ENCODE data around the gene PALLD.

PALLD gene

GRCh38 chr4:168527560-168527959 is 30.7 kb downstream of the PALLD start:
- H3K27ac Mint-ChIP-seq: no peak overlapping the region
- H3K36me3 Mint-ChIP-seq: no peaks in the 10 kb centered on the region
- no peaks in the 10 kb centered on the region for H3K9me3 Mint-ChIP-seq
- no peak overlapping the region for H3K4me3 Mint-ChIP-seq
- ATAC-seq (replicated peaks): no peak
- DNase-seq: no peak
- no peaks in the 10 kb centered on the region for H3K4me1 Mint-ChIP-seq
- H3K27me3 Mint-ChIP-seq: peaks cover 0 to 6% of the 10 kb centered on the region in 2 donors

GRCh38 chr4:168528131-168528949 is 31.5 kb downstream of the PALLD start:
- no peaks in the 10 kb centered on the region for H3K36me3 Mint-ChIP-seq
- H3K4me1 Mint-ChIP-seq: no peaks in the 10 kb centered on the region
- no peak for ATAC-seq (replicated peaks)
- peaks cover 0 to 6% of the 10 kb centered on the region in 2 donors for H3K27me3 Mint-ChIP-seq
- no peak overlapping the region for H3K27ac Mint-ChIP-seq
- DNase-seq: no peak
- no peak overlapping the region for H3K4me3 Mint-ChIP-seq
- H3K9me3 Mint-ChIP-seq: no peaks in the 10 kb centered on the region

- no peaks in the 10 kb centered on the region for H3K4me1 Mint-ChIP-seq
- no peaks in the 10 kb centered on the region for H3K36me3 Mint-ChIP-seq
- peaks cover 0 to 6% of the 10 kb centered on the region in 2 donors for H3K27me3 Mint-ChIP-seq
- no peak for ATAC-seq (replicated peaks)
- no peak overlapping the region for H3K4me3 Mint-ChIP-seq
- no peak overlapping the region for H3K27ac Mint-ChIP-seq
- no peak for DNase-seq
- H3K9me3 Mint-ChIP-seq: no peaks in the 10 kb centered on the region
Measured at GRCh38 chr4:168529257-168529656, 32.4 kb downstream of the PALLD start.

- Mint-ChIP-seq H3K4me3 (no peak overlapping the region), H3K36me3 (no peaks in the 10 kb centered on the region), H3K27ac (no peak overlapping the region), H3K27me3 (peaks cover 3 to 8% of the 10 kb centered on the region in 2 donors), H3K4me1 (no peaks in the 10 kb centered on the region), H3K9me3 (no peaks in the 10 kb centered on the region)
- DNase-seq (no peak), ATAC-seq (replicated peaks) (no peak)
Measured at GRCh38 chr4:168531305-168531704, 34.5 kb downstream of the PALLD start.

GRCh38 chr4:168534535-168534934 is 37.7 kb downstream of the PALLD start:
- H3K4me1 Mint-ChIP-seq: no peaks in the 10 kb centered on the region
- no peak overlapping the region for H3K4me3 Mint-ChIP-seq
- H3K27ac Mint-ChIP-seq: no peak overlapping the region
- DNase-seq: no peak
- H3K9me3 Mint-ChIP-seq: no peaks in the 10 kb centered on the region
- no peak for ATAC-seq (replicated peaks)
- no peaks in the 10 kb centered on the region for H3K36me3 Mint-ChIP-seq
- H3K27me3 Mint-ChIP-seq: peaks cover 5 to 6% of the 10 kb centered on the region in 2 donors

GRCh38 chr4:168535689-168536088 is 38.8 kb downstream of the PALLD start:
- Mint-ChIP-seq H3K27ac (no peak overlapping the region), H3K9me3 (no peaks in the 10 kb centered on the region), H3K4me3 (no peak overlapping the region), H3K4me1 (no peaks in the 10 kb centered on the region), H3K27me3 (peaks cover 5 to 6% of the 10 kb centered on the region in 2 donors), H3K36me3 (no peaks in the 10 kb centered on the region)
- ATAC-seq (replicated peaks) (no peak), DNase-seq (no peak)

GRCh38 chr4:168536448-168536847 is 39.6 kb downstream of the PALLD start:
- Mint-ChIP-seq H3K4me1 (no peaks in the 10 kb centered on the region), H3K9me3 (no peaks in the 10 kb centered on the region), H3K27me3 (peaks cover 5 to 6% of the 10 kb centered on the region in 2 donors), H3K36me3 (no peaks in the 10 kb centered on the region), H3K27ac (no peak overlapping the region), H3K4me3 (no peak overlapping the region)
- DNase-seq: no peak
- no peak for ATAC-seq (replicated peaks)

- ATAC-seq (replicated peaks) (no peak), DNase-seq (no peak)
- H3K4me1 Mint-ChIP-seq: no peaks in the 10 kb centered on the region
- H3K27me3 Mint-ChIP-seq: peaks cover 5 to 6% of the 10 kb centered on the region in 2 donors
- H3K4me3 Mint-ChIP-seq: no peak overlapping the region
- H3K36me3 Mint-ChIP-seq: no peaks in the 10 kb centered on the region
- H3K27ac Mint-ChIP-seq: no peak overlapping the region
- no peaks in the 10 kb centered on the region for H3K9me3 Mint-ChIP-seq
Measured at GRCh38 chr4:168537086-168537485, 40.2 kb downstream of the PALLD start.

GRCh38 chr4:168537571-168537970 is 40.7 kb downstream of the PALLD start:
- no peaks in the 10 kb centered on the region for H3K36me3 Mint-ChIP-seq
- no peak for ATAC-seq (replicated peaks)

GRCh38 chr4:168538632-168539031 is 41.8 kb downstream of the PALLD start:
- no peaks in the 10 kb centered on the region for H3K9me3 Mint-ChIP-seq
- peaks cover 5 to 6% of the 10 kb centered on the region in 2 donors for H3K27me3 Mint-ChIP-seq
- no peak overlapping the region for H3K4me3 Mint-ChIP-seq
- no peaks in the 10 kb centered on the region for H3K36me3 Mint-ChIP-seq
- no peak for DNase-seq
- no peak for ATAC-seq (replicated peaks)
- H3K27ac Mint-ChIP-seq: no peak overlapping the region
- H3K4me1 Mint-ChIP-seq: no peaks in the 10 kb centered on the region

More at GRCh38 chr4:168537571-168537970, 40.7 kb downstream of the PALLD start:
- no peak for DNase-seq
- Mint-ChIP-seq H3K27ac (no peak overlapping the region), H3K4me3 (no peak overlapping the region), H3K27me3 (peaks cover 5 to 6% of the 10 kb centered on the region in 2 donors), H3K9me3 (no peaks in the 10 kb centered on the region), H3K4me1 (no peaks in the 10 kb centered on the region)

- H3K36me3 Mint-ChIP-seq: no peaks in the 10 kb centered on the region
- no peak overlapping the region for H3K27ac Mint-ChIP-seq
- DNase-seq (no peak), ATAC-seq (replicated peaks) (no peak)
- no peaks in the 10 kb centered on the region for H3K9me3 Mint-ChIP-seq
- no peak overlapping the region for H3K4me3 Mint-ChIP-seq
- H3K4me1 Mint-ChIP-seq: no peaks in the 10 kb centered on the region
- peaks cover 5 to 6% of the 10 kb centered on the region in 2 donors for H3K27me3 Mint-ChIP-seq
Measured at GRCh38 chr4:168540086-168540485, 43.2 kb downstream of the PALLD start.

GRCh38 chr4:168540503-168541265 is 43.8 kb downstream of the PALLD start:
- Mint-ChIP-seq H3K4me3 (no peak overlapping the region), H3K4me1 (no peaks in the 10 kb centered on the region), H3K27me3 (peaks cover 5 to 6% of the 10 kb centered on the region in 2 donors), H3K9me3 (no peaks in the 10 kb centered on the region), H3K36me3 (no peaks in the 10 kb centered on the region), H3K27ac (no peak overlapping the region)
- ATAC-seq (replicated peaks) (no peak), DNase-seq (no peak)

- no peak for DNase-seq
Measured at GRCh38 chr4:168541266-168541953, 44.6 kb downstream of the PALLD start.

GRCh38 chr4:168549143-168549542 is 52.3 kb downstream of the PALLD start:
- no peak overlapping the region for H3K4me3 Mint-ChIP-seq
- ATAC-seq (replicated peaks) (no peak), DNase-seq (no peak)
- no peak overlapping the region for H3K27ac Mint-ChIP-seq
- H3K9me3 Mint-ChIP-seq: no peaks in the 10 kb centered on the region
- no peaks in the 10 kb centered on the region for H3K36me3 Mint-ChIP-seq
- no peaks in the 10 kb centered on the region for H3K4me1 Mint-ChIP-seq
- no peaks in the 10 kb centered on the region for H3K27me3 Mint-ChIP-seq

More at GRCh38 chr4:168541266-168541953, 44.6 kb downstream of the PALLD start:
- ATAC-seq (replicated peaks): no peak
- H3K4me1 Mint-ChIP-seq: no peaks in the 10 kb centered on the region
- H3K27me3 Mint-ChIP-seq: peaks cover 2 to 3% of the 10 kb centered on the region in 2 donors
- no peaks in the 10 kb centered on the region for H3K36me3 Mint-ChIP-seq
- H3K9me3 Mint-ChIP-seq: no peaks in the 10 kb centered on the region
- H3K4me3 Mint-ChIP-seq: no peak overlapping the region
- H3K27ac Mint-ChIP-seq: no peak overlapping the region
